ENCODE results near the gene CLEC16A.

CLEC16A gene

DNA sequence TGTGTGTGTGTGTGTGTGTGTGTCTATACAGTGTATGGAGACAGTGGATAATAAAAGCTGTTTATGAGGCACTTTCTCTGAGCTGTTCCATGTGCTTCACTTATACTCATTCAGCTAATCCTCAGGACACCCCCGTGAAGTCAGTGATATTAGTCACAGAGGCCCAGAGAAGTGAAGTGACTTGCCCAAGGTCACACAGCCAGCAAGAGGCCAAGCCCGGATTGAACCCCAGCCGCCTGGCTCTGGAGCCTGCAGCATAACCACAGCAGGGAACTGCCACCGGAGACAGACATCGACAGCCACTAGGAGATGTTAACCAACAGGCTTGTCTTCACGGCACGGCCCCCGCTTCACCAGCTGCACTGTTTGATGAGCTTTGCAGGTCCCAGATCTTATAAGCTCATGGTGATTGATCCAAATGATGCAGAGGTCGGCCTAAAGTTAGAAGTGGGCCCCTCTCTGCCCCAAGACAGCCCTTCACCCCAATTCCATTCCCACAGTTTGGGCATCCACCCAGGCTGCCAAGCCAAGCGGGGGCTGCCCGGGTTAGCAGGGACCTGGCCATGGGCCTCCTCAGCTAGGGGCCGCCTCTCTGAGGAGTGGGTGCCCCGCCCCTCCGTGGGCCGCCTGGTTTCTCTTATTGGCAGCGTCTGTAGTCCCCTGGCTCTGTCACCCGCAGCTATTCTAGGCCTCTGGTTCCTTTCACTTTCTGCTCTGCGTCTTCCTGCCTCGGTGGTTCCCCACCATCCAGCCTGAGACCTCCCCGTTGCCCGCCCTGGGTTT lies 280.7 kb downstream of the CLEC16A start:
- in situ Hi-C loops (cut with MboI; ENCODE audit: low sequenced_read_pairs): no loop called here

DNA sequence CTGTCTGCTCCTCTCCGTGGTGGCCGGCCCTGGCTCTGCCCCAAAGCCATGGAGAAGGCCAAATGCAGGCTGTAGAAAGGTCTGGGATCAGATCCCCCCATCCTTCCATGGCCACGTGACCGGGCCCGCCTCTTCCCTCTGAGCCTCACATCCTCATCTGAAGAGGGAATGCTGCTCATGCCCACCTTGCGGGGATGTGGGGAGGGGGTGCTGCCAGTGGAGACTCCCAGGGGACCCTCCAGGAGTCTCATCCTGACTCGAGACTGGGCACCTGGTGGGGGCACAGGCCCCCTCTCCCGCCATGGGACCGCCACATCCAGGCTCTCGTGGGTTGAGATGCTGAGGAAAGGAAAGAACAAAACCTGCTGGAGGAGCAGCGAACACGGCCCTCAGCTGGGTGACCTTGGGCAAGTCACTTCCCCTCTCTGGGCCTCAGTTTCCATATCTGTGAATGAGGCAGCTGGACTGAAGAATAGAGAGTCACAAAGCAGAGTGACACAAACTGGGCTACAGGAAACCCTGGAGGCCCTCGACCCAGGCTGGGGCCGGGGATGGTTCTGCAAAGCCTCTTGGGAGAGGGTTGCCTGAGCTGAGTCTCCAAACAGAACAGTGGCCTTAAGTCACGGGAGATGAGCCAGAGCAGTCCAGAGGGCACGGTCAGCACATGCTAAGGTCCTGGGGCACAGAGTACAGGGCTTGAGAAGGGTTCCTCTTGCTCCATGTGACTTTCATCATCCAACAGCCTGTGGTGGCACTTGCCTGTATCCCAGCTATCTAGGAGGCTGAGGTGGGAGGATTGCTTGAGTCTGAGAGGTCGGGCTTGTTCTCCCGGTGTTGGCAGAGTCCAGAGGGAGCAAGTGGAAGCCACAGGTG lies 281.5 kb downstream of the CLEC16A start:
- in situ Hi-C loops (cut with MboI; ENCODE audit: low sequenced_read_pairs): no loop called here

DNA sequence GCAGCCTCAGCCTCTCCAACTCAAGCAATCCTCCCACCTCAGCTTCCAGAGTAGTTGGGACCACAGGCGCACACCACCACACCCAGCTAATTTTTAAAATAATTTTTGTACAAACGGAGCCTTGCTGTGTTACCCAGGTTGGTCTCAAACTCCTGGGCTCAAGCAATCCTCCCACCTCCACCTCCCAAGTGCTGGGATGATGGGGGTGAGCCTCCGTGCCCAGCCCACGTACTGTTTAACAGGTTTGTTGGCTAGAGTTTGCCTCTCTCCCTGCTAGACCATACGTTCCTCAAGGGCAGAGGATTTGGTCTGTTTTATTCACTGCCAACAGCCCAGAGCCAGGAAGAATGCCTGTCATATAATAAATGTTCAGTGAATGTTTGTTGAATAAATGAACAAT lies 285.1 kb downstream of the CLEC16A start:
- in situ Hi-C loops (cut with MboI; ENCODE audit: low sequenced_read_pairs): no loop called here

DNA sequence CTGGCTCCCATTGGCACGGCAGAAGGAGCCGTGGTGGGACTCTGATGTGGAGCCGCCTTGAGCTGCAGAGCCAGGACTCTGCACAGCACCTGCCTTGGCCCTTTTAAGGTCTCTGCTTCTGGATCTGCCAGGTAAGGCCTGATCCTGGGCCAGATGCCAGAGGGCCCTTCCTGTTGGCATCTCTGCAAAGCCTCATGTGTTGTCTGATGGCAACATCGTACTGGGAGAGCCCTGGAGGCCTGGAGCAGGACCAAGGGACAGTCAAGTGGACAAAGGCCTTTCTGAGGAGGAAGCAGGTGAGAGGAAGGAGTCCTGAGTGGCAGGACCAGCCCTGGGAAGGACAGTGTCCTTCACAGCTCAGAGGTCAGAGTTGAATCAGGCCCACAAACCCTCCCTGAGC lies 285.5 kb downstream of the CLEC16A start:
- in situ Hi-C loops (cut with MboI; ENCODE audit: low sequenced_read_pairs): no loop called here

DNA sequence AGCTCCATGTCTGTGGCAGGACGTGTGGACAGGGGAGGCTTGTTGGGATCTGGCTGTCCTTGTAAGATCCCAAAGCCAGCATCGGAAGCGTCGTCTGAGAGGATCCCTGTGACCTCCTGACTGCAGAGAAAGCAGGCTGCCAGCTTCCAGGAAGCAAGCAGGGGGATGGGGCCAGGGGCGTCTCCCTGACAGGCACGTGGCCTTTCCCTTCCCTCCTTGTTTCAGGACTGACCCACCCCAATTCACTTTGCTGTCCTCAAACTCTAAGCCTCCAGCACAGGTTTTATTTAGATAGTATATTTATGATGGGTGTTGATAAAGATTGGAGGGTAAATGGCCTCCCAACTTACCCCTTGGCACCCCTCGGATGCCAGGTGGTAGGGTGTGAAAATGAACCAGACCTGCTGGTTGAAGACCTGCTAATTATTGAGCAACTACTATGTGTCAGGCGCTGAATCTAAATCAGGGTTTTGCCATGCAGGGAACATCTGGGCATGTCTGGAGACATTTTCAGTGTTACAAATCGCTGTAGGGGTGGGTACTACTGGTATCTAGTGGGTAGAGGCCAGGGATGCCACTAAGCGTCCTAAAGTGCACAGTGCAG lies 287.1 kb downstream of the CLEC16A start:
- in situ Hi-C loops (cut with MboI; ENCODE audit: low sequenced_read_pairs): no loop called here

Data from HL-60/S4 treated with retinoic acid at 250 ng/mL for 4 days and 3 days (cell line).